ENCODE measurements around the gene WDR53.
"Not testable (repeated sequence)": the region's sequence is repeated elsewhere in the genome, so short reads cannot be mapped to it uniquely, and the experiment has no call there.

The WDR53 gene

GRCh38 chr3:196568246-196569002 lies at the start of gene WDR53, which contains the start of gene FBXO45:
WDR53 (minus strand) TSS chr3:196568554; CDS start chr3:196561475, 7,079 bp downstream.
FBXO45 (plus strand) TSS chr3:196568660; CDS start chr3:196568985, 325 bp downstream.
- peak; percentile 64 for DNase-seq (ENCODE audit: low read depth)

GRCh38 chr3:196617256-196617655 lies 48.9 kb upstream of the WDR53 start:
- DNase-seq (ENCODE audit: low read depth) = no peak

GRCh38 chr3:196615234-196615633 lies 46.9 kb upstream of the WDR53 start:
- not testable (repeated sequence) for DNase-seq (ENCODE audit: low read depth)

GRCh38 chr3:196611761-196612483 lies 43.6 kb upstream of the WDR53 start:
- DNase-seq (ENCODE audit: low read depth) = no peak

- DNase-seq (ENCODE audit: low read depth) = no peak
These were observed 41.6 kb upstream of the WDR53 start for GRCh38 chr3:196609805-196610515.

GRCh38 chr3:196609343-196609775 lies 41.0 kb upstream of the WDR53 start:
- DNase-seq (ENCODE audit: low read depth) = no peak

- DNase-seq (ENCODE audit: low read depth) = no peak
These were observed 40.3 kb upstream of the WDR53 start for GRCh38 chr3:196608693-196609092.

- no peak for DNase-seq (ENCODE audit: low read depth)
These were observed 36.2 kb upstream of the WDR53 start for GRCh38 chr3:196604548-196604947.

- no peak for DNase-seq (ENCODE audit: low read depth)
These were observed 35.3 kb upstream of the WDR53 start for GRCh38 chr3:196603683-196604082.

- DNase-seq (ENCODE audit: low read depth) = no peak
These were observed 34.3 kb upstream of the WDR53 start for GRCh38 chr3:196602673-196603072.

- DNase-seq (ENCODE audit: low read depth) = no peak
These were observed 32.0 kb upstream of the WDR53 start for GRCh38 chr3:196600359-196600758.

GRCh38 chr3:196599734-196600128 lies 31.4 kb upstream of the WDR53 start:
- DNase-seq (ENCODE audit: low read depth) = no peak

GRCh38 chr3:196597971-196598733 lies 29.8 kb upstream of the WDR53 start:
- DNase-seq (ENCODE audit: low read depth) = not testable (repeated sequence)

- DNase-seq (ENCODE audit: low read depth) = no peak
These were observed 28.0 kb upstream of the WDR53 start for GRCh38 chr3:196596355-196596754.

- DNase-seq (ENCODE audit: low read depth) = no peak
These were observed 21.9 kb upstream of the WDR53 start for GRCh38 chr3:196590279-196590678.

- DNase-seq (ENCODE audit: low read depth) = no peak
These were observed 16.8 kb upstream of the WDR53 start for GRCh38 chr3:196585044-196585757.

- no peak for DNase-seq (ENCODE audit: low read depth)
These were observed 4.0 kb upstream of the WDR53 start for GRCh38 chr3:196572389-196572788.

- not testable (repeated sequence) for DNase-seq (ENCODE audit: low read depth)
These were observed 2.0 kb upstream of the WDR53 start for GRCh38 chr3:196570332-196570731.

GRCh38 chr3:196569003-196569516 lies 706 bp upstream of the WDR53 start:
- no peak for DNase-seq (ENCODE audit: low read depth)

GRCh38 chr3:196563721-196564225 lies 4.6 kb downstream of the WDR53 start:
- no peak for DNase-seq (ENCODE audit: low read depth)

GRCh38 chr3:196559826-196560225 lies 8.5 kb downstream of the WDR53 start:
- no peak for DNase-seq (ENCODE audit: low read depth)
